ENCODE measurements around the gene GTF2IRD1. TPM values are rescaled to one million over a fixed set of nuclear protein-coding genes. Genes with fewer than 3 reads are reported as not detected.

Gene GTF2IRD1
- total RNA-seq, 1 experiment from 2014 or later, result 42.9 TPM

GRCh38 chr7:74606909-74607510 lies 153.3 kb downstream of the GTF2IRD1 start:
- Mint-ChIP-seq H3K4me3 (peak overlapping the region; percentile 60), H3K27me3 (ENCODE audit: low read depth) (no peaks in the 10 kb centered on the region), H3K4me1 (peaks cover 8% of the 10 kb centered on the region), H3K9me3 (no peaks in the 10 kb centered on the region), H3K36me3 (no peaks in the 10 kb centered on the region), H3K27ac (peak overlapping the region; percentile 27; the same call in 1 of the 2 replicates)
- ChIA-PET CTCF (interaction anchor here (0.6 to 1.5 kb wide), 3 partner anchors 10 to 625 kb away, joined by 4 to 5 read pairs (median 5); no protein-coding TSS in a partner anchor), POLR2A (no interaction called here)
- DNase-seq (ENCODE audit: low spot score) (no peak), ATAC-seq (peak; percentile 13; the same call in 1 of the 2 replicates)
- TF ChIP-seq E2F5 (CRISPR knock-in tag; IDR thresholded peaks at IDR 0.05) (no peak), GTF2I (CRISPR knock-in tag; conservative IDR thresholded peaks at IDR 0.05) (no peak), GRHL2 (CRISPR knock-in tag; IDR thresholded peaks at IDR 0.05; ENCODE audit: insufficient replicate concordance, severe bottlenecking) (no peak), EMX1 (CRISPR knock-in tag; IDR thresholded peaks at IDR 0.05) (no peak), ZNF219 (CRISPR knock-in tag; IDR thresholded peaks at IDR 0.05; ENCODE audit: borderline replicate concordance) (no peak), MYBL2 (CRISPR knock-in tag; IDR thresholded peaks at IDR 0.05) (no peak), TEAD4 (CRISPR knock-in tag; IDR thresholded peaks at IDR 0.05) (no peak), PREB (CRISPR knock-in tag; IDR thresholded peaks at IDR 0.05; ENCODE audit: borderline replicate concordance) (no peak), ZBTB43 (CRISPR knock-in tag; IDR thresholded peaks at IDR 0.05) (no peak), ZMAT4 (CRISPR knock-in tag; IDR thresholded peaks at IDR 0.05) (no peak), ATF6 (CRISPR knock-in tag; IDR thresholded peaks at IDR 0.05) (no peak), NR3C1 (CRISPR knock-in tag; conservative IDR thresholded peaks at IDR 0.05; ENCODE audit: low read depth) (no peak), JUN (CRISPR knock-in tag; IDR thresholded peaks at IDR 0.05) (no peak), E2F4 (CRISPR knock-in tag; IDR thresholded peaks at IDR 0.05; ENCODE audit: borderline replicate concordance, low read depth) (no peak), ZNF317 (CRISPR knock-in tag; IDR thresholded peaks at IDR 0.05; ENCODE audit: borderline replicate concordance, low read depth) (no peak)

GRCh38 chr7:74612015-74612829 lies 158.5 kb downstream of the GTF2IRD1 start:
- H3K4me3 Mint-ChIP-seq, result no peak overlapping the region
- H3K36me3 Mint-ChIP-seq, result no peaks in the 10 kb centered on the region
- peaks cover 12% of the 10 kb centered on the region for H3K4me1 Mint-ChIP-seq
- TF ChIP-seq SMAD3 (CRISPR knock-in tag; IDR thresholded peaks at IDR 0.05; ENCODE audit: borderline replicate concordance) (no peak), PRRX2 (CRISPR knock-in tag; IDR thresholded peaks at IDR 0.05) (no peak), NFE2L1 (CRISPR knock-in tag; IDR thresholded peaks at IDR 0.05) (no peak), ZNF512 (CRISPR knock-in tag; IDR thresholded peaks at IDR 0.05; ENCODE audit: borderline replicate concordance) (no peak)
- CTCF ChIA-PET, result no interaction called here
- H3K9me3 Mint-ChIP-seq, result no peaks in the 10 kb centered on the region
- H3K27me3 Mint-ChIP-seq (ENCODE audit: low read depth), result no peaks in the 10 kb centered on the region
- ATAC-seq (peak; percentile 78), DNase-seq (ENCODE audit: low spot score) (peak; percentile 25)
- POLR2A ChIA-PET, result interaction anchor here (0.7 kb wide), 1 partner anchor 412 kb away, joined by 3 read pairs; no protein-coding TSS in a partner anchor
- peak overlapping the region; percentile 77 for H3K27ac Mint-ChIP-seq
